Mesenchymal stem cell (in vitro differentiated cells and primary cell): ENCODE results near the gene CSNK1G1.
A peak's percentile ranks its signal among the peaks of the same experiment; 100 is the strongest.

ENCODE experiments used
- DNase-seq: peaks from one replicate; pipeline ENCODE4 v3.0.0-alpha.2; 2013
- H2AFZ ChIP-seq: one replicate; pipeline ENCODE4 v1.6.1; 2013; ENCODE audit warnings: low read depth, mild to moderate bottlenecking, control low read depth, inconsistent platforms, low read length, moderate library complexity
- H2AK5ac ChIP-seq: 2 replicates; pipeline ENCODE4 v1.6.1; 2013; ENCODE audit warnings: low read length, moderate library complexity, mild to moderate bottlenecking, inconsistent platforms; ENCODE audit not compliant: severe bottlenecking
- H2BK120ac ChIP-seq: one replicate; pipeline ENCODE4 v1.6.1; 2013; ENCODE audit warnings: low read depth, mild to moderate bottlenecking, inconsistent platforms, low read length, moderate library complexity
- H2BK12ac ChIP-seq, 2 experiments: one replicate each; pipeline ENCODE4 v1.6.1; 2013; ENCODE audit warnings: inconsistent platforms in 2 of 2, low read length in 2 of 2, mild to moderate bottlenecking in 2 of 2, moderate library complexity in 2 of 2, control low read depth in 1 of 2
- H2BK15ac ChIP-seq: one replicate; pipeline ENCODE4 v1.6.1; 2013; ENCODE audit warnings: mild to moderate bottlenecking, low read depth, inconsistent platforms; ENCODE audit not compliant: poor library complexity, severe bottlenecking
- H2BK5ac ChIP-seq: 2 replicates; pipeline ENCODE4 v1.6.1; 2013; ENCODE audit warnings: low read depth, mild to moderate bottlenecking, low read length, control low read depth, inconsistent platforms; ENCODE audit not compliant: poor library complexity, severe bottlenecking
- H3K14ac ChIP-seq, 2 experiments: one replicate each; pipeline ENCODE4 v1.6.1; 2013; ENCODE audit warnings: inconsistent platforms in 2 of 2, low read length in 2 of 2, control low read depth in 1 of 2, mild to moderate bottlenecking in 1 of 2, moderate library complexity in 1 of 2
- H3K18ac ChIP-seq, 2 experiments: one replicate each; pipeline ENCODE4 v1.6.1; 2013; ENCODE audit warnings: inconsistent platforms in 2 of 2, low read length in 2 of 2, control low read depth in 1 of 2, low read depth in 1 of 2, mild to moderate bottlenecking in 1 of 2
- H3K23ac ChIP-seq, 2 experiments: one replicate each; pipeline ENCODE4 v1.6.1; 2013; ENCODE audit warnings: inconsistent platforms in 2 of 2, low read length in 2 of 2, mild to moderate bottlenecking in 2 of 2, moderate library complexity in 2 of 2, control low read depth in 1 of 2
- H3K27ac ChIP-seq: 2 replicates; pipeline ENCODE4 v1.5.1; 2013; ENCODE audit warnings: mild to moderate bottlenecking, moderate library complexity, low read length, control low read depth, inconsistent platforms; ENCODE audit not compliant: poor library complexity, severe bottlenecking
- H3K27me3 ChIP-seq, 2 experiments: 2 replicates each; pipeline versions ENCODE4 v1.6.1 to v1.7.0; 2013; ENCODE audit warnings: low read length in 2 of 2, mild to moderate bottlenecking in 2 of 2, moderate library complexity in 2 of 2, control low read depth in 1 of 2, inconsistent platforms in 1 of 2; ENCODE audit not compliant: control insufficient read depth in 1 of 2, insufficient read depth in 1 of 2
- H3K36me3 ChIP-seq, 2 experiments: 2 replicates each; pipeline versions ENCODE4 v1.6.1 to v1.7.0; 2013; ENCODE audit warnings: low read length in 2 of 2, control low read depth in 1 of 2, inconsistent platforms in 1 of 2, low read depth in 1 of 2, mild to moderate bottlenecking in 1 of 2; ENCODE audit not compliant: insufficient read depth in 2 of 2, control insufficient read depth in 1 of 2
- H3K4ac ChIP-seq, 2 experiments: one replicate each; pipeline ENCODE4 v1.6.1; 2013; ENCODE audit warnings: inconsistent platforms in 2 of 2, low read length in 2 of 2, mild to moderate bottlenecking in 2 of 2, moderate library complexity in 2 of 2, control low read depth in 1 of 2, low read depth in 1 of 2
- H3K4me1 ChIP-seq: 2 replicates; pipeline ENCODE4 v1.6.1; 2013; ENCODE audit warnings: low read depth, low read length, control low read depth; ENCODE audit not compliant: control insufficient read depth, insufficient read depth
- H3K4me2 ChIP-seq: 2 replicates; pipeline ENCODE4 v1.6.1; 2013; ENCODE audit warnings: low read length, mild to moderate bottlenecking, inconsistent platforms; ENCODE audit not compliant: poor library complexity, severe bottlenecking
- H3K4me3 ChIP-seq, 2 experiments: 2 replicates each; pipeline versions ENCODE4 v1.5.1 to v1.7.0; 2013; ENCODE audit warnings: low read length in 2 of 2, mild to moderate bottlenecking in 2 of 2, control low read depth in 1 of 2, low read depth in 1 of 2; ENCODE audit not compliant: insufficient read depth in 1 of 2
- H3K79me1 ChIP-seq: replicated peaks from 2 replicates; pipeline ENCODE4 v1.6.1; 2013; ENCODE audit warnings: mild to moderate bottlenecking, control low read depth, low read length, inconsistent platforms; ENCODE audit not compliant: poor library complexity, severe bottlenecking
- H3K9ac ChIP-seq: 2 replicates; pipeline ENCODE4 v1.7.0; 2013; ENCODE audit warnings: mild to moderate bottlenecking, low read length, moderate library complexity
- H3K9me3 ChIP-seq: 2 replicates; pipeline ENCODE4 v1.7.0; 2013; ENCODE audit warnings: mild to moderate bottlenecking, low read length; ENCODE audit not compliant: control insufficient read depth
- H4K8ac ChIP-seq: one replicate; pipeline ENCODE4 v1.6.1; 2013; ENCODE audit warnings: inconsistent platforms, mild to moderate bottlenecking, low read length, moderate library complexity
- H4K91ac ChIP-seq: one replicate; pipeline ENCODE4 v1.6.1; 2013; ENCODE audit warnings: mild to moderate bottlenecking, low read length, inconsistent platforms
- WGBS: methylation state at CpG from one replicate; pipeline ENCODE4 v1.1.7; 2013; ENCODE audit warnings: mixed read lengths; 5-methylcytosine and 5-hydroxymethylcytosine counted together

The CSNK1G1 gene

DNA sequence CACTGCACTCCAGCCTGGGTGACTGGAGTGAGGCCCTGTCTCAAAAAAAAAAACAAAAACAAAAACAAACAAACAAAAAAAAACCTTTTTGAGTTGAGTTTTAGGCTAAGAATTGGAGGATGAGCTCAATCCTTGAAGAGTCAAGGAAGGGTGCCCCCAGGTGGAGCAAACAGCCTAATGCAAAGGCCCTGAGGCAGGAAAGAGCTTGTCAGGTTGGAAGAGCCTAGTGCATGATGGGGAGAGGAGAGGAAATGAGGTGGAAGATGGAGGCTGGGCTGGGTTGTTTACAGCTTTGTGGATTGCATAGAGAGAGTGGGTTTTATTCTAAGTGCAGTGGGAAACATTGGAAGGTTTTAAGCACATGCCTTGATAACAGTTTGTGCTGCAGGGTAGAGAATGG is 206.5 kb downstream of the CSNK1G1 start:
- no peak overlapping the region for H4K8ac ChIP-seq
- H3K27me3 ChIP-seq, result peaks cover 9 to 16% of the 10 kb centered on the region in 2 experiments
- H3K27ac ChIP-seq, result no peak overlapping the region
- DNase-seq, result peak; percentile 8
- no peak overlapping the region for H3K23ac ChIP-seq
- no peaks in the 10 kb centered on the region for H3K9me3 ChIP-seq
- no peak overlapping the region for H2AFZ ChIP-seq
- no peak overlapping the region for H2BK120ac ChIP-seq
- H2BK15ac ChIP-seq, result no peak overlapping the region
- no peak overlapping the region for H3K4me3 ChIP-seq
- no peak overlapping the region for H3K18ac ChIP-seq
- no peak overlapping the region for H2AK5ac ChIP-seq
- H3K14ac ChIP-seq, result no peak overlapping the region
- H3K36me3 ChIP-seq, result peaks cover 20 to 23% of the 10 kb centered on the region in 2 experiments
- H2BK5ac ChIP-seq, result no peak overlapping the region
- H3K9ac ChIP-seq, result no peak overlapping the region
- H3K79me1 ChIP-seq, result no peaks in the 10 kb centered on the region
- no peak overlapping the region for H4K91ac ChIP-seq
- H3K4ac ChIP-seq, result no peak overlapping the region
- H3K4me2 ChIP-seq, result no peak overlapping the region
- H3K4me1 ChIP-seq, result peaks cover 44% of the 10 kb centered on the region
- no peak overlapping the region for H2BK12ac ChIP-seq

DNA sequence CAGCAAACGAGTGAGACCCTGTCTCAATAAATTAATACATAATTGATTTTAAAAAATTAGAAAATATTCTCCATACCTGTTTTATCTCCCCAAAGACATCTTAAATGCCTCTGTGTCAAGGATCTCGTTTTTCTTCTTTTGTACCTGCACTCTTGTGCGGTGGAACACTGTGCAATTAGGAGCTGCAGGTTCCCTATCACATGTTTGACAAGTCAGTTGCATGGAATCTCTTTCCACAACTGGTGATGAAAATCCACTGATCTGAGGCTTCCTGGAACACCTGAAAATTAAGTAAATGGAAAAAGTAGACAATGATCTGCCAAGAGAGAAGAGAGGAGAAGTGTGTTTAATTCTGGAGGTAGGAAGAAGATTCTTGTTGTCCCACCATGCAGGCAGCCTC is 207.4 kb downstream of the CSNK1G1 start:
- Histone ChIP-seq H3K27me3 (peaks cover 9 to 16% of the 10 kb centered on the region in 2 experiments), H3K14ac (no peak overlapping the region), H3K9ac (no peak overlapping the region), H3K79me1 (no peaks in the 10 kb centered on the region), H2BK120ac (no peak overlapping the region), H3K4me2 (no peak overlapping the region), H2BK15ac (no peak overlapping the region), H2BK5ac (no peak overlapping the region), H3K4ac (no peak overlapping the region), H4K8ac (no peak overlapping the region), H2AK5ac (no peak overlapping the region), H3K4me3 (no peak overlapping the region), H3K9me3 (no peaks in the 10 kb centered on the region), H2AFZ (no peak overlapping the region), H3K18ac (no peak overlapping the region), H3K4me1 (peaks cover 44% of the 10 kb centered on the region), H4K91ac (no peak overlapping the region), H2BK12ac (no peak overlapping the region), H3K36me3 (peaks cover 19 to 23% of the 10 kb centered on the region in 2 experiments), H3K23ac (no peak overlapping the region), H3K27ac (no peak overlapping the region)
- no peak for DNase-seq
- whole genome bisulfite sequencing, result 92% methylated on average over 2 of the region's 3 CpGs

DNA sequence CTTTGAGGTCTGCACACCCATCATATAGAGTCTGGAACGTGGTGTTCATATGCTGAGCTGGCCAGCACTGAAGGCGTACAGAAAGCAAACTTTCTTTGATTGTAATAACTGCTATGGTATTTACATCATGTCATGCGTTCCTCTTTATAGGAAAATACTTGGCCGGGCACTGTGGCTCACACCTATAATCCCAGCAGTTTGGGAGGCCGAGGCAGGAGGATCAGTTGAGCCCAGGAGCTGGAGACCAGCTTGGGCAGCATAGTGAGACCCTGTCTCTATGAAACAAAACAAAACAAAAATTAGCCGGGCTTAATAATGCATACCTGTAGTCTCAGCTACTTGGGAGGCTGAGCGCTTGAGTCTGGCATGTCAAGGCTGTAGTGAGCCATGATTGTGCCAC is 207.8 kb downstream of the CSNK1G1 start:
- Histone ChIP-seq H3K9ac (no peak overlapping the region), H2BK120ac (no peak overlapping the region), H3K18ac (no peak overlapping the region), H3K9me3 (no peaks in the 10 kb centered on the region), H4K91ac (no peak overlapping the region), H2AK5ac (no peak overlapping the region), H3K4ac (no peak overlapping the region), H3K4me1 (peaks cover 47% of the 10 kb centered on the region), H3K14ac (no peak overlapping the region), H3K4me3 (no peak overlapping the region), H2BK15ac (no peak overlapping the region), H3K4me2 (no peak overlapping the region), H3K79me1 (no peaks in the 10 kb centered on the region), H2BK5ac (no peak overlapping the region), H3K27ac (no peak overlapping the region), H3K36me3 (peaks cover 22 to 27% of the 10 kb centered on the region in 2 experiments), H2AFZ (no peak overlapping the region), H2BK12ac (no peak overlapping the region), H3K27me3 (peaks cover 9 to 16% of the 10 kb centered on the region in 2 experiments), H3K23ac (no peak overlapping the region), H4K8ac (no peak overlapping the region)
- no peak for DNase-seq
- WGBS, result 92% methylated on average over 7 of the region's 7 CpGs

DNA sequence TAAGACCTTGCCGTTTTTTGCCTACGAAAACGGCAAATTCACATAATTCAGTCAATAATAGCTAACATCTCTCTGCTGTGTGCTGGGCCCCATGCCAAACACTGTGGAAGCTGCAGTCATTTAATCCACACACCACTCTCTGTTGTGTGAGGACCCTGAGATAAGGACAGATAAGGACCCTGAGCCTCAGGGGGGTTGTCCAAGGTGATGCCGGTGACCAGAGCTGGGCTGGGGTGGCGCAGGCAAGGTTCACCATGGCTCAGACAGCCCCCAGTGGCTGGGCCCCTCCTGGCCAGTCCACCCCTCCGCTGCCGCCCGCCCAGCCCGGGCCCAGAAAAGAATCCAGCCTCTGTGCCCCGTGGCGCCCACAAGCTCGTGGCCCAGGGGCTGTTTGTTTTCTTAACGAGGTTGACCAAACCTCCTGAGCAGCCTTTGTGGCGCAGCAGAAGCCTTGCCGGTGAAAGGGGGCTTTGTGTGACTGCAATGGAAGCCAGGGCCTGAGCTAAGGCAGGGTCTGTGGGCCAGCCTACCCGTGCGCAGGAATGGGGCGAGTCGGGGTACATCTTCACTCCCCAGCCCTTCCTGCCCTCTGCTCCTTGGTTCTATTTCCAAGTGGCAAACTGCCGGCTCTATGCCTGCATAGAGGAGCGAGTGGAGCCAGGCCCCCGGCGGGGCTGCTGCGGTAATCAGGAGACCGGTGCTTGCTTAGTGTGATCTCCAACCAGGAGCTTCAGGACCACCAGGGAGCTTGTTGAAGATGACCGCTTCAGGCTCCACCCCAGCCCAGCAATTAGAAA is 208.9 kb downstream of the CSNK1G1 start:
- Histone ChIP-seq H3K23ac (no peak overlapping the region), H3K4me2 (no peak overlapping the region), H3K27me3 (peaks cover 0 to 5% of the 10 kb centered on the region in 2 experiments), H2AK5ac (no peak overlapping the region), H4K91ac (no peak overlapping the region), H3K4ac (no peak overlapping the region), H3K9me3 (no peaks in the 10 kb centered on the region), H3K18ac (no peak overlapping the region), H2BK12ac (no peak overlapping the region), H4K8ac (no peak overlapping the region), H3K14ac (no peak overlapping the region), H2BK120ac (no peak overlapping the region), H3K27ac (no peak overlapping the region), H2BK15ac (no peak overlapping the region), H2BK5ac (no peak overlapping the region), H3K4me1 (peaks cover 39% of the 10 kb centered on the region), H3K9ac (no peak overlapping the region), H3K79me1 (no peaks in the 10 kb centered on the region), H2AFZ (no peak overlapping the region), H3K4me3 (no peak overlapping the region), H3K36me3 (peaks cover 28 to 38% of the 10 kb centered on the region in 2 experiments)
- no peak for DNase-seq
- WGBS, result 92% methylated on average over 26 of the region's 26 CpGs
